ENCODE results near the gene FAM184B. TPM values are rescaled to one million over a fixed set of nuclear protein-coding genes. Genes with fewer than 3 reads are reported as not detected.

FAM184B gene
- polyA plus RNA-seq, 1 donor from 2014 or later = 0.10 TPM

DNA sequence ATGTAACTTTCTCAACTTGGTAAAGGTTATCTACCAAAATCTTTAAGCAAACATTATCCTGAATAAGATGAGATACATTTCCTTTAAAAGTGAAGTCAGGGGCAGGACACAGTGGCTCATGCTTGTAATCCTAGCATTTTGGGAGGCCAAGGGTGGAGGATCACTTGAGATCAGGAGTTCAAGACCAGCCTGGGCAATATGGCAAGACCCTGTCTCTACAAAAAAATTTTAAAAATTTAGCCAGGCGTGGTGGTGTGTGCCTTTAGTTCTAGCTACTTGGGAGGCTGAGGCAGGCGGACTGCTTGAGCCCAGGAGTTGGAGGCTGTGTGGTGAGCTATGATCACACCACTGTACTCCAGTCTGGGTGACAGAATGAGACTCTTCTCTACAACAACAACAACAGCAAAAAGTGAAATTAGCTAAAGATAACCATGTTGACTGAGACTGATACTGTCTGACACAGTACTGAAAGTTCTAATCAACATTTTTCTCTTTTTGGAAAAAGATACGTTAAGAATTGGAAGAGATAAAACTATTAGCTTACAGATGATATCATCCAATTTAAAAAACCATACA is 24.2 kb upstream of the FAM184B start:
- no peak overlapping the region for H3K4me3 ChIP-seq (ENCODE audit: low read length)
- no peak overlapping the region for H2AFZ ChIP-seq (ENCODE audit: low read depth, low read length)
- H3K27me3 ChIP-seq (ENCODE audit: insufficient read depth, low read depth, low read length) = no peaks in the 10 kb centered on the region
- no peaks in the 10 kb centered on the region for H3K9me3 ChIP-seq (ENCODE audit: low read length)
- H3K27ac ChIP-seq (ENCODE audit: low read length) = no peak overlapping the region
- H3K79me2 ChIP-seq (replicated peaks; ENCODE audit: insufficient read depth, low read length) = peaks cover 48% of the 10 kb centered on the region
- H3K9ac ChIP-seq (ENCODE audit: low read length) = no peak overlapping the region
- TF ChIP-seq REST (IDR thresholded peaks at IDR 0.05; ENCODE audit: borderline replicate concordance) (no peak), CTCF (IDR thresholded peaks at IDR 0.05; ENCODE audit: poor library complexity, severe bottlenecking) (no peak), RAD21 (conservative IDR thresholded peaks at IDR 0.05) (no peak), MXI1 (conservative IDR thresholded peaks at IDR 0.05; ENCODE audit: poor library complexity, severe bottlenecking) (no peak), EZH2 (IDR thresholded peaks at IDR 0.05; ENCODE audit: borderline replicate concordance, insufficient read depth, low read length, poor library complexity, severe bottlenecking) (no peak), TAF1 (IDR thresholded peaks at IDR 0.05; ENCODE audit: low read depth) (no peak), EP300 (conservative IDR thresholded peaks at IDR 0.05; ENCODE audit: poor library complexity, severe bottlenecking) (no peak), POLR2AphosphoS5 (IDR thresholded peaks at IDR 0.05) (no peak), SMC3 (conservative IDR thresholded peaks at IDR 0.05; ENCODE audit: poor library complexity) (no peak)
- H3K4me2 ChIP-seq (ENCODE audit: low read length) = no peak overlapping the region
- H3F3A ChIP-seq (ENCODE audit: insufficient read depth, low read length, poor library complexity, severe bottlenecking) = peaks cover 4% of the 10 kb centered on the region
- no peaks in the 10 kb centered on the region for H4K20me1 ChIP-seq (ENCODE audit: insufficient read depth)
- no peaks in the 10 kb centered on the region for H3K9me2 ChIP-seq (ENCODE audit: insufficient read depth, low read length)
- peaks cover 4% of the 10 kb centered on the region for H3K36me3 ChIP-seq (ENCODE audit: insufficient read depth, low read length)

DNA sequence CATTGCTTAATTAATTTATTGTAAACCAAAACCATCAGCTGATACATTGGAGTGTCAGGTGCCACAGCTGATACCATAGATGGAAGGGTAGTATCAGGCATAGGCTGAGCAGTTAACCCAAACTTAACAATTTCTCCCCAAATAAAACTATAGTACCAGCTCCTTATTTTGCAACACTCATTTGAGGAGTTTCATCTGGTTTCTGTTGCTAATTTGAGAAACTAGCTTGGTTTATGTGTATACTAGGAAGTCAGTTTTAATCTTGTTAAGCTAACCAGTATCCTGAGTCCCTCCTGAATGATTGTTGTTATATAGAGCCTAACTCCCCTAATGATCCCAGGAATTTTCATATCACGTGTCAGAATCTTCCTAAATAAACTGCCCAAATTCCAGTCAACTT is 16.4 kb upstream of the FAM184B start:
- Histone ChIP-seq H4K20me1 (ENCODE audit: insufficient read depth) (no peaks in the 10 kb centered on the region), H3K9ac (ENCODE audit: low read length) (no peak overlapping the region), H3K27ac (ENCODE audit: low read length) (no peak overlapping the region), H3K9me2 (ENCODE audit: insufficient read depth, low read length) (no peaks in the 10 kb centered on the region), H3K4me3 (ENCODE audit: low read length) (no peak overlapping the region), H3K36me3 (ENCODE audit: insufficient read depth, low read length) (peaks cover 6% of the 10 kb centered on the region), H2AFZ (ENCODE audit: low read depth, low read length) (no peak overlapping the region), H3F3A (ENCODE audit: insufficient read depth, low read length, poor library complexity, severe bottlenecking) (no peaks in the 10 kb centered on the region), H3K4me2 (ENCODE audit: low read length) (no peak overlapping the region), H3K79me2 (replicated peaks; ENCODE audit: insufficient read depth, low read length) (no peaks in the 10 kb centered on the region), H3K9me3 (ENCODE audit: low read length) (no peaks in the 10 kb centered on the region), H3K27me3 (ENCODE audit: insufficient read depth, low read depth, low read length) (no peaks in the 10 kb centered on the region)
- TF ChIP-seq MXI1 (conservative IDR thresholded peaks at IDR 0.05; ENCODE audit: poor library complexity, severe bottlenecking) (no peak), CTCF (IDR thresholded peaks at IDR 0.05; ENCODE audit: poor library complexity, severe bottlenecking) (no peak)

Data from neural cell (in vitro differentiated cells).